Panc1 (cell line): ENCODE measurements around the gene TRMT10B. TPM values are rescaled to one million over a fixed set of nuclear protein-coding genes. Genes with fewer than 3 reads are reported as not detected.
A peak's percentile ranks its signal among the peaks of the same experiment; 100 is the strongest.
"Not testable (repeated sequence)": the region's sequence is repeated elsewhere in the genome, so short reads cannot be mapped to it uniquely, and the experiment has no call there.

Experiments
- ATAC-seq: fragments of 200-7000 bp; cut with Tn5 transposase; 2 replicates; pipeline ENCODE4 v1.9.1; 2020; ENCODE audit warnings: mild to moderate bottlenecking, moderate library complexity
- BruUV-seq: library from RNA; stranded (reverse); fragments of 400-500 nt; replicated peaks from 2 replicates; lab custom pipeline; 2021; lab: Mats Ljungman, UMichigan
- CTCF ChIA-PET: fragments of 300-600 bp; sonication (Branson Sonifier 250); formaldehyde crosslinking; loops from one replicate; lab custom pipeline; 2022; ENCODE audit warnings: antibody characterized with exemption; lab: Charles Lee
- POLR2A ChIA-PET: fragments of 300-600 bp; sonication (Branson Sonifier 250); formaldehyde crosslinking; loops from one replicate; lab custom pipeline; 2022; ENCODE audit warnings: antibody characterized with exemption; lab: Charles Lee
- DNase-seq: peaks from one replicate; pipeline ENCODE4 v3.0.0-alpha.2; 2010; ENCODE audit warnings: low read depth, low spot score
- H3K27ac ChIP-seq: 2 replicates; pipeline ENCODE4 v1.5.1; 2011; ENCODE audit warnings: mild to moderate bottlenecking, low read length, inconsistent platforms
- H3K27me3 ChIP-seq: fragments of 200-500 bp; sonication (Bioruptor generic); 2 replicates; pipeline ENCODE4 v1.6.0; 2014; ENCODE audit warnings: low read length, inconsistent platforms; ENCODE audit not compliant: control insufficient read depth, insufficient read depth
- H3K36me3 ChIP-seq: fragments of 200-500 bp; sonication (Bioruptor generic); 2 replicates; pipeline ENCODE4 v1.5.1; 2014; ENCODE audit warnings: inconsistent platforms, mild to moderate bottlenecking, low read length, moderate library complexity; ENCODE audit not compliant: control insufficient read depth, insufficient read depth
- H3K4me1 ChIP-seq: 2 replicates; pipeline ENCODE4 v1.5.1; 2011; ENCODE audit warnings: inconsistent platforms, mild to moderate bottlenecking, low read length, moderate library complexity; ENCODE audit not compliant: control insufficient read depth, insufficient read depth
- H3K4me3 ChIP-seq, 2 experiments: 2 replicates each; pipeline ENCODE4 v1.5.1; 2011 to 2012; ENCODE audit warnings: low read depth in 2 of 2, low read length in 2 of 2, mild to moderate bottlenecking in 2 of 2, inconsistent platforms in 1 of 2, moderate library complexity in 1 of 2
- H3K9me3 ChIP-seq: fragments of 200-500 bp; sonication (Bioruptor generic); 2 replicates; pipeline ENCODE4 v1.5.1; 2014; ENCODE audit warnings: low read depth, mild to moderate bottlenecking, inconsistent platforms, low read length, moderate library complexity; ENCODE audit not compliant: control insufficient read depth, insufficient read depth
- POLR2AphosphoS5 ChIP-seq: IDR thresholded peaks from 2 replicates; pipeline ENCODE4 v1.6.1; 2012; ENCODE audit warnings: mild to moderate bottlenecking, low read depth, low read length, moderate library complexity
- SIN3A ChIP-seq: IDR thresholded peaks from 2 replicates; pipeline ENCODE4 v1.6.1; 2012; ENCODE audit warnings: low read depth, mild to moderate bottlenecking, low read length, moderate library complexity, borderline replicate concordance; ENCODE audit not compliant: insufficient read depth
- TCF7L2 ChIP-seq: IDR thresholded peaks from 2 replicates; pipeline ENCODE4 v1.6.1; 2011; ENCODE audit warnings: mild to moderate bottlenecking, low read depth, low read length, inconsistent platforms
- in situ Hi-C: cut with HindIII; loops from 2 replicates; pipeline ENCODE4 v1.10.0; 2016; ENCODE audit warnings: low sequenced_read_pairs, low pct_unique_long_range_greater_than_20kb
- intact Hi-C: fragments of 100-400 bp; cut with micrococcal nuclease; formaldehyde crosslinking; loops from one replicate; pipeline ENCODE4 v1.10.0; 2022; ENCODE audit not compliant: unreplicated experiment
- total RNA-seq: library from RNA; stranded (reverse); gene quantifications from one replicate; pipeline ENCODE4 v1.2.1, GENCODE V29; 2021; ENCODE audit not compliant: unreplicated experiment
- TF ChIP-seq, protein P1 (sequence below), 2 experiments: IDR thresholded peaks; 2 replicates each; pipeline ENCODE4 v1.6.1; 2011 to 2012; ENCODE audit warnings: low read depth in 2 of 2, control low read depth in 1 of 2, low read length in 1 of 2, mild to moderate bottlenecking in 1 of 2, moderate library complexity in 1 of 2; ENCODE audit not compliant: insufficient read depth in 1 of 2
- TF ChIP-seq, protein P2 (sequence below): fragments of 450-650 bp; IDR thresholded peaks from 2 replicates; pipeline ENCODE4 v1.5.1; 2017; ENCODE audit warnings: mild to moderate bottlenecking

TRMT10B gene
- total RNA-seq, 1 experiment from 2014 or later = 9.8 TPM

DNA sequence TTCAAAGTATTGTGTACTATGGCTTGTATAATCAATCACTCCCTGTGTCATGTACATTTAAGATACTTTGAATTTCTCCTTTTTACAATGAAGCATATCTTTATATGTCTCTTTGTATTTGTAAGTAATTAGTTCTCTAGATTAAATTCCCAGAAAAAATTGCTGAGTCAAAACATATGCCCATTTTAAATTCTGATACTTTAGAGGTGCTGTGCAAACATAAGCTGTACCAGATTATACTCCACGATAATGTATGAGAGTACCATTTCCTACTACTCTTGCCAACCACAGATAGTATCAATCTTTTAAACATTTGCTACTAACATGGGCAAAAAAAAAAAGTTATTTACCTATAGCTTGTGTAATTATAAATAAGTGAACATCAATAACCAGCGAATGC, 65.2 kb downstream of the TRMT10B start:
- Histone ChIP-seq H3K27me3 (no peaks in the 10 kb centered on the region), H3K4me1 (no peaks in the 10 kb centered on the region), H3K36me3 (no peaks in the 10 kb centered on the region; the same call in 1 of the 2 replicates), H3K27ac (no peak overlapping the region), H3K9me3 (no peaks in the 10 kb centered on the region), H3K4me3 (no peak overlapping the region)
- intact Hi-C loops = no loop called here
- ATAC-seq (no peak), DNase-seq (no peak)
- TF ChIP-seq POLR2AphosphoS5 = no peak
- no peak for TF ChIP-seq TCF7L2
- no peak for TF ChIP-seq SIN3A
- TF ChIP-seq, protein P1, sequence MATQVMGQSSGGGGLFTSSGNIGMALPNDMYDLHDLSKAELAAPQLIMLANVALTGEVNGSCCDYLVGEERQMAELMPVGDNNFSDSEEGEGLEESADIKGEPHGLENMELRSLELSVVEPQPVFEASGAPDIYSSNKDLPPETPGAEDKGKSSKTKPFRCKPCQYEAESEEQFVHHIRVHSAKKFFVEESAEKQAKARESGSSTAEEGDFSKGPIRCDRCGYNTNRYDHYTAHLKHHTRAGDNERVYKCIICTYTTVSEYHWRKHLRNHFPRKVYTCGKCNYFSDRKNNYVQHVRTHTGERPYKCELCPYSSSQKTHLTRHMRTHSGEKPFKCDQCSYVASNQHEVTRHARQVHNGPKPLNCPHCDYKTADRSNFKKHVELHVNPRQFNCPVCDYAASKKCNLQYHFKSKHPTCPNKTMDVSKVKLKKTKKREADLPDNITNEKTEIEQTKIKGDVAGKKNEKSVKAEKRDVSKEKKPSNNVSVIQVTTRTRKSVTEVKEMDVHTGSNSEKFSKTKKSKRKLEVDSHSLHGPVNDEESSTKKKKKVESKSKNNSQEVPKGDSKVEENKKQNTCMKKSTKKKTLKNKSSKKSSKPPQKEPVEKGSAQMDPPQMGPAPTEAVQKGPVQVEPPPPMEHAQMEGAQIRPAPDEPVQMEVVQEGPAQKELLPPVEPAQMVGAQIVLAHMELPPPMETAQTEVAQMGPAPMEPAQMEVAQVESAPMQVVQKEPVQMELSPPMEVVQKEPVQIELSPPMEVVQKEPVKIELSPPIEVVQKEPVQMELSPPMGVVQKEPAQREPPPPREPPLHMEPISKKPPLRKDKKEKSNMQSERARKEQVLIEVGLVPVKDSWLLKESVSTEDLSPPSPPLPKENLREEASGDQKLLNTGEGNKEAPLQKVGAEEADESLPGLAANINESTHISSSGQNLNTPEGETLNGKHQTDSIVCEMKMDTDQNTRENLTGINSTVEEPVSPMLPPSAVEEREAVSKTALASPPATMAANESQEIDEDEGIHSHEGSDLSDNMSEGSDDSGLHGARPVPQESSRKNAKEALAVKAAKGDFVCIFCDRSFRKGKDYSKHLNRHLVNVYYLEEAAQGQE (IDR thresholded peaks at IDR 0.05; ENCODE audit: insufficient read depth in 1 of 2, low read depth in 2 of 2, low read length in 1 of 2) = no peak
- TF ChIP-seq, protein P2, sequence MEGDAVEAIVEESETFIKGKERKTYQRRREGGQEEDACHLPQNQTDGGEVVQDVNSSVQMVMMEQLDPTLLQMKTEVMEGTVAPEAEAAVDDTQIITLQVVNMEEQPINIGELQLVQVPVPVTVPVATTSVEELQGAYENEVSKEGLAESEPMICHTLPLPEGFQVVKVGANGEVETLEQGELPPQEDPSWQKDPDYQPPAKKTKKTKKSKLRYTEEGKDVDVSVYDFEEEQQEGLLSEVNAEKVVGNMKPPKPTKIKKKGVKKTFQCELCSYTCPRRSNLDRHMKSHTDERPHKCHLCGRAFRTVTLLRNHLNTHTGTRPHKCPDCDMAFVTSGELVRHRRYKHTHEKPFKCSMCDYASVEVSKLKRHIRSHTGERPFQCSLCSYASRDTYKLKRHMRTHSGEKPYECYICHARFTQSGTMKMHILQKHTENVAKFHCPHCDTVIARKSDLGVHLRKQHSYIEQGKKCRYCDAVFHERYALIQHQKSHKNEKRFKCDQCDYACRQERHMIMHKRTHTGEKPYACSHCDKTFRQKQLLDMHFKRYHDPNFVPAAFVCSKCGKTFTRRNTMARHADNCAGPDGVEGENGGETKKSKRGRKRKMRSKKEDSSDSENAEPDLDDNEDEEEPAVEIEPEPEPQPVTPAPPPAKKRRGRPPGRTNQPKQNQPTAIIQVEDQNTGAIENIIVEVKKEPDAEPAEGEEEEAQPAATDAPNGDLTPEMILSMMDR = no peak
- BruUV-seq = no TSS peak
- POLR2A ChIA-PET = no interaction called here
- in situ Hi-C loops = no loop called here
- CTCF ChIA-PET = no interaction called here

DNA sequence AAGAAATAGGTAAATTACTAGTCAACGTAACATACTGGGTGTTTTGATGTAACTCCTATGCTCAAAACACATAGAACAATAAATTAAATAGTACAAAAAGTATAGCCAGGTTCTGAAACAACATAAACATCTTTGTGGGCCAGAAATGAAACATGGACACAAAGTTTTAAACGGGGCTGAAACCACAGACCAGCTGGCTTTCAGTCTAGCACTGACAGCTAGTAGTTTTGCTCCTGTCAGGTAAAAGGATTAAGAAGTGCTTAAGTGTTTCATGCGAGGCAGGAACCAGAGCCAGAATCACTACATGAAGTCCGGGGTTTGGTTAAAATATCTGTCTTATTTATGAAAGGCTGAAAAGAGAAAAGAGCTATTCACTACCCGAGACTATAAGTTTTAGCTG, 66.5 kb downstream of the TRMT10B start:
- intact Hi-C loops (no loop called here), in situ Hi-C loops (no loop called here)
- CTCF ChIA-PET = no interaction called here
- no peaks in the 10 kb centered on the region for H3K9me3 ChIP-seq
- ATAC-seq (no peak), DNase-seq (no peak)
- BruUV-seq = no TSS peak
- H3K4me1 ChIP-seq = no peaks in the 10 kb centered on the region
- H3K36me3 ChIP-seq = no peaks in the 10 kb centered on the region; the same call in 1 of the 2 replicates
- no peak overlapping the region for H3K4me3 ChIP-seq
- TF ChIP-seq POLR2AphosphoS5 (no peak), SIN3A (no peak), TCF7L2 (no peak)
- TF ChIP-seq, protein P1 (IDR thresholded peaks at IDR 0.05; ENCODE audit: insufficient read depth in 1 of 2, low read depth in 2 of 2, low read length in 1 of 2) = no peak
- TF ChIP-seq, protein P2 = no peak
- no peak overlapping the region for H3K27ac ChIP-seq
- POLR2A ChIA-PET = no interaction called here
- H3K27me3 ChIP-seq = no peaks in the 10 kb centered on the region

DNA sequence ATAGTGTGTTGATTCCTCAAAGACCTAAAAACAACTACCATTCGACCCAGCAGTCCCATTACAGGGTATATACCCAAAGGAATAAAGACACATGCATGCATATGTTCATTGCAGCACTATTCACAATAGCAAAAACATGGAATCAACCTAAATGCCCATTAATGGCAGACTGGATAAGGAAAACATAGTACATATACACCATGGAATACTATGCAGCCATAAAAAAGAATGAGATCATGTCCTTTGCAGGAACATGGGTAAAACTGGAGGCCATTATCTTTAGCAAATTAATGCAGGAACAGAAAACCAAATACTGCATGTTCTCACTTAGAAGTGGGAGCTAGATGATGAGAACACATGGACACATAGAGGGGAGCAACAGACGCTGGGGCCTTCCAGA, 71.6 kb downstream of the TRMT10B start:
- H3K27me3 ChIP-seq, intact Hi-C loops, H3K9me3 ChIP-seq, H3K36me3 ChIP-seq, H3K4me3 ChIP-seq, ATAC-seq, in situ Hi-C loops, H3K27ac ChIP-seq, POLR2A ChIA-PET, DNase-seq, H3K4me1 ChIP-seq: not testable (repeated sequence)
- BruUV-seq = TSS peak; percentile 26
- CTCF ChIA-PET = interaction anchor here (0.7 kb wide), 1 partner anchor 37 kb away, joined by 4 read pairs; no protein-coding TSS in a partner anchor
